GM18526 (cell line): ENCODE data around the gene SLC35F3.

Source experiments
- POLR2A ChIP-seq: IDR thresholded peaks from 3 replicates; pipeline ENCODE4 v1.6.1; 2011; ENCODE audit not compliant: insufficient read length; ENCODE audit errors: extremely low read depth

The SLC35F3 gene

DNA sequence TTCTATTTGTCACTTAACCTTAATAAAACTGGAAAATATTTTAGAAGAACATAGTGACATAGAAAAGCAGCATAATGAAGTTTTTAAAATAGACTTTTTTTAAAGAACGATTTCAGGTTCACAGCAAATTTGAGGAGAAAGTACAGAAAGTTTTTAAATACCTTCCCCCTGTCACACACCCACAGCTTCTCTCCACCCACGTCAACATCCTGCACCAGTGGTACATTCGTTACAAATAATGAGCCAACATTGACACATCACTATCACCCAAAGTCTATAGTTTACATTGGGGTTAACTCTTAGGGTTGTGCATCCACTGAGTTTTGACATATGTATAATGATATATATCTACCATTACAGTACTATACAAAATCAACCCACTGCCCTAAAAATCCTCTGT, 3.0 kb upstream of the SLC35F3 start:
- no peak for TF ChIP-seq POLR2A

DNA sequence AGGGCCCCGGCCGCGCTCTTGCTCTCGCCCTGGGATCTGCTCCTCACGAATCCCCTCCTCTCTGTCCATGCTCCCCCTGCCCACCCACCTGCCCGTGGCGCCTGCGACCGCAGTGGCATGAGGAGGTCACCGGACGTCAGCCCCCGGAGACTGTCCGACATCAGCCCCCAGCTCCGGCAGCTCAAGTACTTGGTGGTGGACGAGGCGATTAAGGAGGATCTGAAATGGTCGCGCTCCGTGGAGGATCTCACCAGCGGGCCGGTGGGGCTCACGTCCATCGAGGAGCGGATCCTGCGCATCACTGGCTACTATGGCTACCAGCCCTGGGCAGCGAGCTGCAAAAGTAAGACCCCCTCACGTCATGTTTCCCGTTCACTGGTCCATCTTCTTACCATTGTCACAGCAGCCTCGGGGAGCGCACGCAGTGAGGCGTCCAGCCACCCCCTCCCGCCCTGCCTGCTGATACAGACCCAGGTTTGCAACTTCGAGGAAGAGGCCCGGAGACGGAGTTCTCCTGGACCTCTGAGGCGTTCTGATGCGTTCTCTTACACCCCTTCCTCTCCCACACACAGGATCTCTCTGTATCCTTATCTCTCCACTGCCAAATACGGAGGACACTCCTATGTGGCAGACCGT, 1.1 kb downstream of the SLC35F3 start:
- no peak for TF ChIP-seq POLR2A

DNA sequence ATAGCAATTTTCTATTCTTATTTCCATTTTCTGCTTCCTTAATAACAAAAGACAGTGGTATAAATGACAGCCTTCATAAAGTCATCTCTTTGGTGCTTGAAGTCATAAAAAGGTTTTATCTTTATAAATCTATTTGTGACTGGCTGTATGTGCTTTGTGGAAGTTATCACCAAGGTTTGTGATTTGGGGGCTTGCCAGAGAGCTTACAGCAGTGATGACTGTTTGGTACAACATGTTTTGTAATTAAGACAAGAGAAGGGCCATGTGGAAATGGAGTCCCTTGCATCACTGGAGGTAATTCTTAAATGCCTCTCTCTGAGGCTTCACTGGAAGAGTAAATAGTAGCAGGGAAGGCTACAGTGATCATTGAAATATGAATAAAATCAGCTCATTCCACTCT, 2.7 kb downstream of the SLC35F3 start:
- TF ChIP-seq POLR2A = no peak

DNA sequence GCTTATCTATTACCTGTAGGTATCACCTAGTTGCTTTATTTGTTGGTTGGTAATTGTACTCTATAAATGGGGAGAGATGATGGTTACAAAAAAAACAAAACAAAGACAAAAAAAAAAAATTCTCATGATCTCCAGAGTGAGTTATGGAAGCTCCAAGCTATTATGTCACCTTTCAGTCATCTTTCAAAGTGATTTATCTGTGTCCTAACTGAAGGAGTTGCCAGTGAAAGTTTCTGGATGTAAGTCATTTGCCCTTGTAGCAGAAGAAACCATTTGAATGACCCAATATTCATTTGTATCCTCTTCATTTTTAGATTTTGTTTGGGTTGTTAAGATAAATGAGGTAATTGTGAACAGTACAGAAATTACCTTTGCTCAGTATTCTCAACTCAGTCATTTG, 3.6 kb downstream of the SLC35F3 start:
- TF ChIP-seq POLR2A = no peak

DNA sequence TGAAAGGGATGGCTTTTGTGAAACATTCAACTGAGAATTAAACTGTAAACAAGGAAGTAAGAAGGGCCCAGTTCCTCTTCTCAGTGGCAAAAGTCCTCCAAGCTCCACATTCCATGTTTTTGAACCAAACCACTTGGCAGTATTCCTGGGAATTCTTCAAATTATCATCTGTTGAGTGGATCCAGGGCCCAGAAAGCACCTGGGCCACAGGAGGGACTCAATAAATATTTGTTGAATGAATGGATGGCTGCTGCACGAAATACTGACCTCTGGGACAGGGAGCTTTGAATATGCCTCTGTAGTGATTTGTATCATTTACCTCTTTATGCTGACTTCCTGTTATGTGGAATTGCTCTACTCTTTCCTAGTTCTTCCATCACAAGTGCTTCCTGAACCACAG, 4.7 kb downstream of the SLC35F3 start:
- TF ChIP-seq POLR2A = no peak

DNA sequence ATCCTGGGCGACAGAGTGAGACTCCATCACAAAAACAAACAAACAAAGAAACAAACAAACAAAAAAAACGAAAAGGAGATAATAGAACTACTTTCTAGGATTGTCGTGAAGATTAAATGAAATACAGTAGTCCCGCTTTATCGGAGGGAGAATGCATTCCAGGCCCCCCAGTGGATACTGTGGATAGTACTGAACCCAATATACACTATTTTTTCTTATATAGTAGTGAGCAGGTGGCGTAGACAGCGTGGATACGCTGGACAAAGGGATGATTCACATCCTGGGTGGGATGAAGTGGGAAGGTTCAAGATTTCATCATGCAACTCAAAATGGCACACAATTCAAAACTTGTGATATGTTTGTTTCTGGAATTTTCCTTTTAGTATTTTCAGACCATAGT, 8.0 kb downstream of the SLC35F3 start:
- TF ChIP-seq POLR2A = no peak

DNA sequence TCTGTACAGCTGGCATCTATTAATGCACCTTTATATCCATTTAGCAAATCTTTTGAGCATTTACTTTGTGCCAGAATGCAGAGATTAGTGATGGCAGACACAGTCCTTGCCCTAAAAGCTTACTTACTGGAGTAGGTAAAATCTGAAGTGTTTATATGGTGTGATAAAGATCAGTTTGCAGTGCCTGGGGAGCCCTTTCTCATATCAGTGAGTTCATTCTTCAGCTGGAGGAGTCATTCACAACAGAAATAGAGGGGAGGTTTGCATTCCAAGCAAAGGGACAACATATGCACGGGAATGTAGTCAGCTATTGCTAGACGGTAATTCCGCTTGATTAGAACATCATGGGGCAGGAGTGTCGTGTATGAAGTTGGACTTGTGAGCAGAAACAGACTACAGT, 8.4 kb downstream of the SLC35F3 start:
- no peak for TF ChIP-seq POLR2A

DNA sequence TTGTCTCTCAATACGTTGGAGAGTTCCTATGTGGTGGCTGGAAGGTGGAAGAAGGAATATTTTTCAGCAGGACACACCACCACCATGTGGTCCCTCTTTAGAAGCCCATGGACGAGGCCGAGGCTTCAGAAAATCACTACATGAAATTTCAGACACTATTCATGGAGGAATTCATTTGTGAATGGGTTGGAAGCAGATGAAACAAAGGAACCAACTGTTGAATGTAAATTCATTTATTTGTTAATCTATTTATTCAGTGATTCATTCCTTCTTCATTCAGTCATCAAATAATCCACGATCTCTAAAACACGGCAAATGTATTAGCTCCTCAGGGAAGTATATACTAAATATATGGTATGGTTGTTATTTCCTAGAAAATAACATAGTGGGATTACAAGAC, 12.2 kb downstream of the SLC35F3 start:
- no peak for TF ChIP-seq POLR2A

DNA sequence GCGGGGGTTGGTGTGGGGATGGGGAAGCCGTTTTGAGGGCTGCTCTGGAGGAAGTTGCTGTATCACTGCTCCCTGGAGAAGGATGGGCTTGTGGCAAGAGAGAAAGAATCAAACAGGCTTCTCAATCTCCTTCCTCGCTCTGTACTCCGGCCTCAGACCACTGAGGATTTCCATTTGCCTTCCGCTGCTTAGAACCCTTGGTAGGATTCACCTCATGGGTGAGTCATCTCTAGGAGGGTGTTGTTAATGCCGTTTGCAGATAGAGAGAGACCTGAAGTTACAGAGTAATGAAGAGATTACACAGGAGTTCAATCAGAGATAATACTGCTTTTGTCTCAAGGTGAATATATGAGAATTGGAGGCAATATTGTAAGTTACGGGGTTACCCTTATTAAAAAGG, 15.3 kb downstream of the SLC35F3 start:
- no peak for TF ChIP-seq POLR2A

DNA sequence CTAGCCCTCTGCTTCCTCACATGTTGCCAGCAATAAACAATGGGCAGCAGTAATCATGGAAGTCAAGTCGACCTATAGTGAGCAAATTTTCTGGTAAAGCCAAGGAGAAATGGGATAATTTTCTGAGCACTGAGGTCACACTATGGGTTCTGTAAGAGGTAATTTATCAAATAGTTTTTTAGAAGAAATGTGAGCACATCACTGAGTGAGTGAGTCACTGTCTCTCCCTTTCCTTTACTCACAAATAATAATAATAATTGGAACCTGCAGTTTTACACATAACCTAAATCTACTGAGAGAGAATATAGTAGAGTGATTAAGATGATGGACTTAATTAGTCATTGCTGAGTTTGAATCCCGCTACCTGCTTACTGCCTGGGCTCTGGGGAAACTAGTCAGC, 23.6 kb downstream of the SLC35F3 start:
- TF ChIP-seq POLR2A = no peak

DNA sequence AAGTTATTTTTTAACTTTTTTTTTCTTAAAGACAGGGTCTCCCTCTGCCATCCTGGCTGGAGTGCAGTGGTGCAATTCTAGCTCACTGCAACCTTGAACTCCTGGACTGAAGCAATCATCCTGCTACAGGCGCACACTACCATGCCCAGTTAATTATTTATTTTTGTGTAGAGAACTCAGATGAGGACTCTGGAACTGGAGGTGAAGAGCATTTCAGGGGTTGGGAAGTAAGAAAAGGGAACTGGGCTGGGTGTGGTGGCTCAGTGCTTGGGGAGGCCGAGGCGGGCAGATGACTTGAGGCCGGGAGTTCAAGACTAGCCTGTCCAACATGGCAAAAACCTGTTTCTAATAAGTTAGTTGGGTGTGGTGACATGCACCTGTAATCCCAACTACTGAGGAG, 28.9 kb downstream of the SLC35F3 start:
- no peak for TF ChIP-seq POLR2A

DNA sequence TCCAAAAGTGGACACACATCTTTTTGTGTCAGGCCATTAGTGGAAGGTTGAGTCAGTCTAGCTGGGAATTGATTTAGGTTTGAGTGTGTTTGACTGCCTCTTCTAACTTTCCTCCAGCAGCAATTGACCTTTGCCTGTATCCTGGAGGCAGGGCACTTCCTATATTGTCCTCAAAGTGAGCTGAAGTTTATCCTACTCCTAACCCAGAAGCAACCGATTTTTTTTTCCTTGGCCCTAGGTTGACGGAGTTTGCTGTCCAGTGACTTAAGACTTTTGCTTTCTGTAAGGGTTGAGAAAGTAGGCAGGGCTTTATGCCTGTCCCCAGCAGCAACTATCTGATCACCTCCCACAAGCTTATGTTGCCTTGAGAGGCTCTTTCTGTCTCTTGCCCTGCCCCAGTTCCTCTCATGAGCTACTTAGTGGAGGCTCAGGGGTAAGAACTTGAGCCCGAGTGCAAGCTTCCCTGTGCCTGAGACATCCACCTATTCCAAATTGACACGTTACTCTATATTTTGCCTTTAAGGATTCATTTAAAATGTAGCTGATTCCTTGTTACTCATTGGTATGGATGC, 30.9 kb downstream of the SLC35F3 start:
- TF ChIP-seq POLR2A = no peak

DNA sequence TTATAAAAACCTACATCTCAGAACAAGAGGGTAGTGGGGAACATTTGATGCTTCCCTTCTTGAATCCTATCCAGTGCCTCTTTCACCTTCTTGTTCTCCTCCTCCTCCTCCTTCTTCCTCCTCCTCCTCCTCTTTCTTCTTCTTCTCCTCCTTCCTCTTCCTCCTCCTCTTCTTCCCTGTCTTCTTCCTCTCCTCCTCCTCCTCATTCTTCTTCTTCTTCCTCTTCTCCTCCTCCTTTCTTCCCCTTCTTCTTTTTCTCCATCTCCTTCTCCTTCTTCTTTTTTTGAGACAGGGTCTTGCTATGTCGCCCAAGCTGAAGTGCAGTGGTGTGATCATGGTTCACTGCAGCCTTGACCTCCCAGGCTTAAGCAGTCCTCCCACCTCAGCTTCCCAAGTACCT, 31.9 kb downstream of the SLC35F3 start:
- TF ChIP-seq POLR2A = no peak

DNA sequence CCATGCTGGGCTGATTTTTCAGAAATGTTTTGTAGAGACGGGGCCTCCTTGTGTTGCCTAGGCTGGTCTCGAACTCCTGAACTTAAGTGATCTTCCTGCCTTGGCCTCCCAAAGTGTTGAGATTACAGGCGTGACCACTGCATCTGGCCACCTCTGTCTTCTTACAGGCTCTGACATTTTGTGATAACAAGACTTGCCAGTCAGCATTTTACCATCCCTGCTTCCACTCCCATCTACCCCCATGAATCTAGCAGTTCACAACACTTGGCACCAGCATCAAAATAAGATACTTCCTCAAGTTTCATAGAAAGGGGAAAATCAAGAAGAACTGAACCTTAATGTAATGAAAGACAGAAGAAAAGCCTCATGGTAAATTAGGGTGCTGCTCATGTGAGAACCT, 32.4 kb downstream of the SLC35F3 start:
- TF ChIP-seq POLR2A = no peak

DNA sequence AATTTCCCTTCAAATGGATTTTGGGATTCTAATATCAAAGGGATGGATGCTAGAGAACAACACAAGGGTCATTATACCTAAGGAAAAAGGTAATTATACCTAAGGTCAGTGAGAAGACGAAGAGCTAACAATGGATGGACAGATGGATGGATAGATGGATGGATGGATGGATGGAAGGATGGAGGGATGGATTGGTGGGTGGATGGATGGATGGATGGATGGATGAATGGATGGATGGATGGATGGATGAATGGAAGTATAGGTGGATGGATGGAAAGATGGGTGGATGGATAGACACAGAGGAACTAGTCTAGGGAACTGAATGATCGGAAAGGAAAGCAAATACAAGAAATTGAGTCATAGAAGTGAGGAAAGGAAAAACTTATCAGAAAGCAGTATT, 34.0 kb downstream of the SLC35F3 start:
- TF ChIP-seq POLR2A = no peak

DNA sequence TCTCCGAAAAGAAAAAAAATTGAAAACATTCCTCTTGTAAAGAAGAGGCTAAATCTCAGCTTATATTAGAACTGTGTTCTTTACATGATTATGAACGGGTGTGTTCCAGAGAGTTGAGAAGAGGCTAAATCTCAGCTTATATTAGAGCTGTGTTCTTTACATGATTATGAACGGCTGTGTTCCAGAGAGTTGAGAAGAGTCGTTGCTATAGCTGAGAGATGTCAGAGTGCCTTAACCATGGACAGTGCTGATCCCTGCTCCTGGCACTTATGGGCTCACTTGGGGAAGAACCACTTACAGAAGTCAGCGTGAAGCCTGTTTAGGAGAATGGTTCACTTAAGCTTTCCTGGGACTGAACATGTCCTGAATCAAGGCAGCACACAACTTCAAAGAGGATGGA, 35.0 kb downstream of the SLC35F3 start:
- no peak for TF ChIP-seq POLR2A

DNA sequence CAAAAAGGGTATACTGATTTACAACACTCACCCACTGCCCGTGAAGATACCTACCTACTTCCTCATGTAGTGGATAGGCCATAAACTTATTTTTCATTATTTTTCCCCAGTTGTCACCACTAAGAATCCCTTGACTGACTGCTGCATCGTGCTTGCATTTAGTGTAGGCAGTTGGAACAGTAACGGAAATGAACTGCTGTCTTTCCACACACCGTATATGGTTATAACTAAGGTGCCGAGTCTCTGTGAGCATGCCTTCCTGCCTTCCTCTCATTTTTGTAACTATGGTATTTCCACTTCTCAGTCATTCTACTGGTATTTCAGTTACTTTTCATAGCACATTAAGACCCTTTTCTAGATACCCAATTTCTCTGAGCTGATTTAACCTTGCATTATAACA, 36.4 kb downstream of the SLC35F3 start:
- no peak for TF ChIP-seq POLR2A
